ENCODE results near the gene C10orf71. TPM values are rescaled to one million over a fixed set of nuclear protein-coding genes. Genes with fewer than 3 reads are reported as not detected.
A peak's percentile ranks its signal among the peaks of the same experiment; 100 is the strongest.

Gene C10orf71
- total RNA-seq, 2 donors from 2014 or later = 0.15 TPM; not detected in 1

DNA sequence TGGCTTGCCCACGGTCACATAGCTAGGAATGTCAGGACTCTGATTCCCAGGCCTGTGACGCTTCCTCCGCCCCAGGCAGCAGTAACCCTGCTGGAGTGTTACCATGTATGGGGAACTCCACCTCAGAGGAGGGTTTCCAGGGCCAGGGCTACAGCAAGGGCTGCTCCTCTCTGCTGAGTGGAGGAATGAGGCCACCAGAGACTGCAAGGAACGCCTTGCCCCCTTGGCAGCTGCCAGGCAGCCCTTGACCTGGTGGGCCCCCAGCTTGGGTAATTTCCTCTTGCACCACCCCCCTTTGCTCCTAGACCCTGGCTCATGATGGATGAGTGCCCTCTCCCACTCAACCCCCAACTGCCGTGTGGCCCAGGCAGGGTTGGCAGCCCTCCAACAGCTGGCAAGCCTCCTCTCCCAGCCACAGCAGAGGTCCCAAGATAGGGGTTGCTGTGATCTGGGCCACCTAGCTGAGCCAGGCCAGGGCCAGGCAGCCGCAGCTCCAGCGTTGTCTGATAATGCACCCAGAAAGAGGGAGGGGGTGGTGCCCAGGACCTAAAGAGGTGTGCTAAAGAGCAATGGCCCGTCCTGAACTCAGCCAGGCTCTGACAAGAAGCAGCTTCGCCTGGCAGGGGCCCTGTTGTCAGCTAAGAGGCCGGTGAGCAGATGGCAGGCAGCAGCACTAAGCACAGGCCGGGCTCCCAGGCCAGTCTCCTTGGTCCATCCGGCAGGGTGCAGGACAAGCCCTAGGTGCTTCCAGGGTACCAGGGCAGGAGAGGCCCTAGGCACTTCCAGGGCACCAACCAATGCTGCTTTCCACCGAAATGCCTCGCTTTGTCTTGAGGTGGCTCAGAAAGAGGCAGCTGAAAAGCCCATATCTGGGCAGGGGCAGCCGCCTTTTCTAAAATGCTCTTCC is 61.6 kb downstream of the C10orf71 start:
- H3K9ac ChIP-seq (ENCODE audit: extremely low read depth, low read length, poor library complexity, severe bottlenecking) = no peak overlapping the region
- Mint-ChIP-seq H3K4me3 (no peak overlapping the region), H3K27ac (no peak overlapping the region), H3K36me3 (ENCODE audit: low read depth) (no peaks in the 10 kb centered on the region), H3K27me3 (ENCODE audit: insufficient read depth) (no peaks in the 10 kb centered on the region), H3K9me3 (no peaks in the 10 kb centered on the region), H3K4me1 (peaks cover 4% of the 10 kb centered on the region)
- H3K4me3 ChIP-seq (ENCODE audit: low read length) = no peak overlapping the region
- peak overlapping the region; percentile 44 for H3K27ac ChIP-seq (ENCODE audit: low read depth, low read length)
- no peaks in the 10 kb centered on the region for H3K4me1 ChIP-seq (ENCODE audit: control insufficient read depth, insufficient read depth, low read length)
- 80 to 82% methylated on average over 6 to 15 of the region's 15 CpGs for WGBS, 2 experiments (ENCODE audit: insufficient coverage in 1 of 2, insufficient read length in 1 of 2)
- TF ChIP-seq, protein P1, sequence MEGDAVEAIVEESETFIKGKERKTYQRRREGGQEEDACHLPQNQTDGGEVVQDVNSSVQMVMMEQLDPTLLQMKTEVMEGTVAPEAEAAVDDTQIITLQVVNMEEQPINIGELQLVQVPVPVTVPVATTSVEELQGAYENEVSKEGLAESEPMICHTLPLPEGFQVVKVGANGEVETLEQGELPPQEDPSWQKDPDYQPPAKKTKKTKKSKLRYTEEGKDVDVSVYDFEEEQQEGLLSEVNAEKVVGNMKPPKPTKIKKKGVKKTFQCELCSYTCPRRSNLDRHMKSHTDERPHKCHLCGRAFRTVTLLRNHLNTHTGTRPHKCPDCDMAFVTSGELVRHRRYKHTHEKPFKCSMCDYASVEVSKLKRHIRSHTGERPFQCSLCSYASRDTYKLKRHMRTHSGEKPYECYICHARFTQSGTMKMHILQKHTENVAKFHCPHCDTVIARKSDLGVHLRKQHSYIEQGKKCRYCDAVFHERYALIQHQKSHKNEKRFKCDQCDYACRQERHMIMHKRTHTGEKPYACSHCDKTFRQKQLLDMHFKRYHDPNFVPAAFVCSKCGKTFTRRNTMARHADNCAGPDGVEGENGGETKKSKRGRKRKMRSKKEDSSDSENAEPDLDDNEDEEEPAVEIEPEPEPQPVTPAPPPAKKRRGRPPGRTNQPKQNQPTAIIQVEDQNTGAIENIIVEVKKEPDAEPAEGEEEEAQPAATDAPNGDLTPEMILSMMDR (conservative IDR thresholded peaks at IDR 0.05) = no peak
- H3K36me3 ChIP-seq (ENCODE audit: control insufficient read depth, insufficient read depth, low read length) = no peaks in the 10 kb centered on the region
- H3K9me3 ChIP-seq (ENCODE audit: control insufficient read depth, low read length) = no peaks in the 10 kb centered on the region
- DNase-seq = peak; percentile 67
- H3K27me3 ChIP-seq (ENCODE audit: control insufficient read depth, insufficient read depth, low read length, poor library complexity, severe bottlenecking) = no peaks in the 10 kb centered on the region

DNA sequence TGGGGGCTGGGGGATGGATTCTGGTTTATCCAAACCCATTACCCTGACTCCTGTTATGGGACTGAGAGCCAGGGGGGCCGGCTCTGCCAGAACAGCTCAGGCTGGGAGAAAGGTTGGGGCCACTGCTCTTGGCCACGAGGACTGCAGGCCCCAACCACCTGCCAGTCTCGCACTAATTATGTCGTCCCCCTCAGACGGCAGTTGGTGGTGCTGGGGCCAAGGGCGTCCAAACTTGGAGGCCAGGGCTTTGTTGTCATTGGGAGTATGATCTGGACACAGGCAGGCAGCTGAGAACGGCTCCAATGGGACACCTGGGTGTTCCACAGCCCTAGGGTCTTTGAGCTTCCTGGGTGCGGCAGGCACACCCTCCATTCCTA is 62.2 kb downstream of the C10orf71 start:
- H3K27ac ChIP-seq (ENCODE audit: low read depth, low read length) = no peak overlapping the region
- Mint-ChIP-seq H3K4me3 (no peak overlapping the region), H3K27me3 (ENCODE audit: insufficient read depth) (no peaks in the 10 kb centered on the region), H3K4me1 (peaks cover 4% of the 10 kb centered on the region), H3K36me3 (ENCODE audit: low read depth) (no peaks in the 10 kb centered on the region), H3K27ac (no peak overlapping the region), H3K9me3 (no peaks in the 10 kb centered on the region)
- WGBS, 2 experiments (ENCODE audit: insufficient coverage in 1 of 2, insufficient read length in 1 of 2) = 89 to 98% methylated on average over 5 to 8 of the region's 8 CpGs
- no peaks in the 10 kb centered on the region for H3K9me3 ChIP-seq (ENCODE audit: control insufficient read depth, low read length)
- no peak for DNase-seq
- no peak overlapping the region for H3K9ac ChIP-seq (ENCODE audit: extremely low read depth, low read length, poor library complexity, severe bottlenecking)
- no peaks in the 10 kb centered on the region for H3K4me1 ChIP-seq (ENCODE audit: control insufficient read depth, insufficient read depth, low read length)
- H3K36me3 ChIP-seq (ENCODE audit: control insufficient read depth, insufficient read depth, low read length) = no peaks in the 10 kb centered on the region
- TF ChIP-seq, protein P1 (conservative IDR thresholded peaks at IDR 0.05) = no peak
- no peak overlapping the region for H3K4me3 ChIP-seq (ENCODE audit: low read length)
- H3K27me3 ChIP-seq (ENCODE audit: control insufficient read depth, insufficient read depth, low read length, poor library complexity, severe bottlenecking) = no peaks in the 10 kb centered on the region

DNA sequence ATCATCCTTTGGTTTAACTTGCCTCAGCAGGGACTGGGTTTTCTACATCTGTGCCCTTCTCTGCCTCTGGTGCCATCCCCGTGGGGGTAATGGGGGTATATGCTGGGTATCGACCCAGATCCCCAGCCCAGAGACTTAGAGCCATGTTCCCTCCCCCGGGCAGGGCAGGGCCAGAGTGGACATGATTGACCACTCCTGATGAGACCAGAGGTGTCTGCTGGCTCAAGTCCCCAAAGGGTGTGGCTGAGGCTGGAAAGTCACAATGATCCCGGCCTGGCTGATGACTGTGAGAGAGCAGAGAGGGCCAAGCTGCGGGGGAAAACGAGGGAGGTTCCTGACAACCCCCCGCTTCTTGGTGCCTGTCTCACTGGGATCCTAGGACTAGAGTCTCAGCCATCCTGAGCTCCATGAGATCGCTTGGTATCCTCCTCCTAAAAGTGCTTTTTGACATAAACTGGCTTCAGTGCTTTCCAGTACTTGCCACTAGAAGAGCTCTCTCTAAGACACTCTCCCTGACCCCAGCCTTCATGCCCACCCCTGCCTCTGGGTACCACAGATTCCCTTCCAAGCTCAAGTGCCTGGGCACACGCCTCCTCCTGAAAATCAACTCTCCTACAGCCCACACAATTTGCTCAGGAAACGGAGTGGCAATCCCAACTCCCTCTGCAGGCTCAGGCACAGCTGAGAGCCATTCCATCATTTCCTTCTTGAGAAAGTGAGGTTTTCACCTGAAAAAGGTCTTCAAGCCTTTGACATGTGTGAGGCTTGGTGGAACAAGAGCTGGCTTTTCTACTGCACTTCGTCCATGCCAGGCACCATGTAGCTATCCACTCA is 63.0 kb downstream of the C10orf71 start:
- H3K27me3 ChIP-seq (ENCODE audit: control insufficient read depth, insufficient read depth, low read length, poor library complexity, severe bottlenecking) = no peaks in the 10 kb centered on the region
- H3K27ac Mint-ChIP-seq = no peak overlapping the region
- WGBS, 2 experiments (ENCODE audit: insufficient coverage in 1 of 2, insufficient read length in 1 of 2) = 82 to 90% methylated on average over 5 to 11 of the region's 11 CpGs
- no peaks in the 10 kb centered on the region for H3K4me1 ChIP-seq (ENCODE audit: control insufficient read depth, insufficient read depth, low read length)
- TF ChIP-seq, protein P1 (conservative IDR thresholded peaks at IDR 0.05) = no peak
- no peak overlapping the region for H3K27ac ChIP-seq (ENCODE audit: low read depth, low read length)
- no peak overlapping the region for H3K4me3 Mint-ChIP-seq
- peaks cover 4% of the 10 kb centered on the region for H3K4me1 Mint-ChIP-seq
- H3K9me3 Mint-ChIP-seq = no peaks in the 10 kb centered on the region
- H3K36me3 ChIP-seq (ENCODE audit: control insufficient read depth, insufficient read depth, low read length) = no peaks in the 10 kb centered on the region
- H3K9me3 ChIP-seq (ENCODE audit: control insufficient read depth, low read length) = no peaks in the 10 kb centered on the region
- H3K4me3 ChIP-seq (ENCODE audit: low read length) = no peak overlapping the region
- no peaks in the 10 kb centered on the region for H3K36me3 Mint-ChIP-seq (ENCODE audit: low read depth)
- no peaks in the 10 kb centered on the region for H3K27me3 Mint-ChIP-seq (ENCODE audit: insufficient read depth)
- no peak overlapping the region for H3K9ac ChIP-seq (ENCODE audit: extremely low read depth, low read length, poor library complexity, severe bottlenecking)
- DNase-seq = no peak

All from endodermal cell (in vitro differentiated cells).